ENCODE measurements around the gene NLRP10.
A peak's percentile ranks its signal among the peaks of the same experiment; 100 is the strongest.

The NLRP10 gene

GRCh38 chr11:7965386-7965785 lies at the start of gene NLRP10:
TSS of gene NLRP10 (minus strand) at chr11:7965447. CDS start at chr11:7963495, 1,952 bp downstream.
- H3K4me3 ChIP-seq (ENCODE audit: low read depth, low read length) = no peak within 1 kb of the TSS
- DNase-seq (ENCODE audit: low read depth) = no peak
- TF ChIP-seq, protein P1, sequence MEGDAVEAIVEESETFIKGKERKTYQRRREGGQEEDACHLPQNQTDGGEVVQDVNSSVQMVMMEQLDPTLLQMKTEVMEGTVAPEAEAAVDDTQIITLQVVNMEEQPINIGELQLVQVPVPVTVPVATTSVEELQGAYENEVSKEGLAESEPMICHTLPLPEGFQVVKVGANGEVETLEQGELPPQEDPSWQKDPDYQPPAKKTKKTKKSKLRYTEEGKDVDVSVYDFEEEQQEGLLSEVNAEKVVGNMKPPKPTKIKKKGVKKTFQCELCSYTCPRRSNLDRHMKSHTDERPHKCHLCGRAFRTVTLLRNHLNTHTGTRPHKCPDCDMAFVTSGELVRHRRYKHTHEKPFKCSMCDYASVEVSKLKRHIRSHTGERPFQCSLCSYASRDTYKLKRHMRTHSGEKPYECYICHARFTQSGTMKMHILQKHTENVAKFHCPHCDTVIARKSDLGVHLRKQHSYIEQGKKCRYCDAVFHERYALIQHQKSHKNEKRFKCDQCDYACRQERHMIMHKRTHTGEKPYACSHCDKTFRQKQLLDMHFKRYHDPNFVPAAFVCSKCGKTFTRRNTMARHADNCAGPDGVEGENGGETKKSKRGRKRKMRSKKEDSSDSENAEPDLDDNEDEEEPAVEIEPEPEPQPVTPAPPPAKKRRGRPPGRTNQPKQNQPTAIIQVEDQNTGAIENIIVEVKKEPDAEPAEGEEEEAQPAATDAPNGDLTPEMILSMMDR (IDR thresholded peaks at IDR 0.05; ENCODE audit: insufficient read depth, low read depth, low read length, missing control alignments) = no peak

- TF ChIP-seq, protein P1 (IDR thresholded peaks at IDR 0.05; ENCODE audit: insufficient read depth, low read depth, low read length, missing control alignments) = no peak
- no peak overlapping the region for H3K4me3 ChIP-seq (ENCODE audit: low read depth, low read length)
- no peak for DNase-seq (ENCODE audit: low read depth)
Measured at GRCh38 chr11:8013833-8014232, 48.6 kb upstream of the NLRP10 start.

- TF ChIP-seq, protein P1 (IDR thresholded peaks at IDR 0.05; ENCODE audit: insufficient read depth, low read depth, low read length, missing control alignments) = no peak
- DNase-seq (ENCODE audit: low read depth) = no peak
- no peak overlapping the region for H3K4me3 ChIP-seq (ENCODE audit: low read depth, low read length)
Measured at GRCh38 chr11:8011981-8012444, 46.8 kb upstream of the NLRP10 start.

- no peak for DNase-seq (ENCODE audit: low read depth)
- no peak overlapping the region for H3K4me3 ChIP-seq (ENCODE audit: low read depth, low read length)
- TF ChIP-seq, protein P1 (IDR thresholded peaks at IDR 0.05; ENCODE audit: insufficient read depth, low read depth, low read length, missing control alignments) = no peak
Measured at GRCh38 chr11:8011371-8011770, 46.1 kb upstream of the NLRP10 start.

- TF ChIP-seq, protein P1 (IDR thresholded peaks at IDR 0.05; ENCODE audit: insufficient read depth, low read depth, low read length, missing control alignments) = no peak
- DNase-seq (ENCODE audit: low read depth) = no peak
- H3K4me3 ChIP-seq (ENCODE audit: low read depth, low read length) = no peak overlapping the region
Measured at GRCh38 chr11:8009856-8010255, 44.6 kb upstream of the NLRP10 start.

- TF ChIP-seq, protein P1 (IDR thresholded peaks at IDR 0.05; ENCODE audit: insufficient read depth, low read depth, low read length, missing control alignments) = no peak
- no peak overlapping the region for H3K4me3 ChIP-seq (ENCODE audit: low read depth, low read length)
- no peak for DNase-seq (ENCODE audit: low read depth)
Measured at GRCh38 chr11:8008212-8008611, 43.0 kb upstream of the NLRP10 start.

DNA sequence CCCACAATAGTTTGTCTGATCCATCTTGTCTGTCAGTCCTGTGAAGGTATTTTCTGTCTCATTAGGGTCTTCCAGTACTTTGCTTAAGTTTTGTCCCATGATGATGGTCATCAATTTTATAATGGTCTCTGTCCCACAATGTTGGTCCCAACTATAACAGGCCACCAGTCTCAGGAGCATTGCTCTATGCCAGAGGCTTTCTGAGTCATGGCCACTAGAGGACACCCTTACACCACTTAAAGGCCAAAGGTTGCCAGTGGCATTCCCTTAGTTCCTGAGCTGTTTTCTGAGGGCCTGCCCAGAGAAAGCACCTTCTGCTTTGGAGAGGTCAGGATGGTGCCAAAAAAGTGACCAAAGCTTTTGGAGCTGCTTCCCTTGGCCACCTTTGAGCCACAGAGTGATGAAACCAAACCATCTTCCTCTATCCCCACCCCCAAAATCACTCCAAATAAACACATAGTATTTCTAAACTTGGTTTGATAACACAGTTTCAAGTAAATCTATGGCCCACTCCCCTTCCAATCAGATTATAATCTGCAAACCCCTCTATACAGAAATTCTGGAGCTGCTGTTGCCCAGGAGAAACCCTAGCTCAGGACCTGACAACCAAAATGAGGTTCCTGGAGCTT lies 41.2 kb upstream of the NLRP10 start:
- TF ChIP-seq, protein P1 (IDR thresholded peaks at IDR 0.05; ENCODE audit: insufficient read depth, low read depth, low read length, missing control alignments) = peak; percentile 92
- peak; percentile 55 for DNase-seq (ENCODE audit: low read depth)
- H3K4me3 ChIP-seq (ENCODE audit: low read depth, low read length) = no peak overlapping the region
